Renal cortex interstitium (tissue), 15 donors: ENCODE data around the gene ACOT9. TPM values are rescaled to one million over a fixed set of nuclear protein-coding genes. Genes with fewer than 3 reads are reported as not detected.

ENCODE experiments used
- DNase-seq, 11 donors: peaks; one replicate each; pipeline ENCODE4 v3.0.0-alpha.2; 2013; ENCODE audit warnings: low read depth in 9 of 11, low spot score in 4 of 11; ENCODE audit errors: extremely low read depth in 1 of 11
- long read RNA-seq, 16 experiments: transcript quantifications; one replicate each; lab custom pipeline, GENCODE V29; 2026
- polyA plus RNA-seq, 3 donors: library from polyadenylated mRNA; unstranded; fragments of 120-200 nt; gene quantifications; one replicate each; pipeline ENCODE4 v1.2.1, GENCODE V29; 2013; ENCODE audit not compliant: insufficient read length in 3 of 3

ACOT9 gene
- polyA plus RNA-seq = 10 to 100 TPM; 30.3 to 46.6 (median 37.2) TPM
- long read RNA-seq, donor 1, partial matches to known transcripts = 0 of 5 reads
- long read RNA-seq, donor 1, other reads (novel, unspliced or antisense) = 0 of 5 reads
- long read RNA-seq, donor 2, partial matches to known transcripts = 28 of 31 reads
- long read RNA-seq, donor 2, other reads (novel, unspliced or antisense) = 0 of 31 reads
- long read RNA-seq, donor 3, transcript ACOT9-201 (15 exons, 1,675 nt) = major isoform, 5 of 8 reads
- long read RNA-seq, donor 3, partial matches to known transcripts = 0 of 8 reads
- long read RNA-seq, donor 3, other reads (novel, unspliced or antisense) = 0 of 8 reads
- long read RNA-seq, donor 4, partial matches to known transcripts = 0 of 6 reads
- long read RNA-seq, donor 4, other reads (novel, unspliced or antisense) = 0 of 6 reads
- long read RNA-seq, donor 5, transcript ACOT9-201 (15 exons, 1,675 nt) = major isoform, 5 of 11 reads
- long read RNA-seq, donor 5, transcript ACOT9-203 (6 exons, 1,295 nt) = major isoform, 5 of 11 reads
- long read RNA-seq, donor 5, partial matches to known transcripts = 0 of 11 reads
- long read RNA-seq, donor 5, other reads (novel, unspliced or antisense) = 0 of 11 reads
- long read RNA-seq, donor 6, transcript ACOT9-201 (15 exons, 1,675 nt) = major isoform, 8 of 13 reads
- long read RNA-seq, donor 6, partial matches to known transcripts = 0 of 13 reads
- long read RNA-seq, donor 6, other reads (novel, unspliced or antisense) = 0 of 13 reads
- long read RNA-seq, donor 7, partial matches to known transcripts = 0 of 6 reads
- long read RNA-seq, donor 7, other reads (novel, unspliced or antisense) = 0 of 6 reads
- long read RNA-seq, donor 8, transcript ACOT9-203 (6 exons, 1,295 nt) = major isoform, 5 of 12 reads
- long read RNA-seq, donor 8, partial matches to known transcripts = 0 of 12 reads
- long read RNA-seq, donor 8, other reads (novel, unspliced or antisense) = 0 of 12 reads
- long read RNA-seq, donor 9, partial matches to known transcripts = 0 of 4 reads
- long read RNA-seq, donor 9, other reads (novel, unspliced or antisense) = 0 of 4 reads
- long read RNA-seq, donor 10, partial matches to known transcripts = 0 of 4 reads
- long read RNA-seq, donor 10, other reads (novel, unspliced or antisense) = 0 of 4 reads
- long read RNA-seq, donor 11, partial matches to known transcripts = 0 of 3 reads
- long read RNA-seq, donor 11, other reads (novel, unspliced or antisense) = 0 of 3 reads
- long read RNA-seq, donor 12, partial matches to known transcripts = 0 of 3 reads
- long read RNA-seq, donor 12, other reads (novel, unspliced or antisense) = 0 of 3 reads
- long read RNA-seq, donor 13, transcript ACOT9-201 (15 exons, 1,675 nt) = major isoform, 7 of 11 reads
- long read RNA-seq, donor 13, partial matches to known transcripts = 0 of 11 reads
- long read RNA-seq, donor 13, other reads (novel, unspliced or antisense) = 0 of 11 reads
- long read RNA-seq, donor 14, partial matches to known transcripts = 313 of 333 reads
- long read RNA-seq, donor 14, other reads (novel, unspliced or antisense) = 15 of 333 reads
- long read RNA-seq, donor 15, partial matches to known transcripts = 0 of 4 reads
- long read RNA-seq, donor 15, other reads (novel, unspliced or antisense) = 0 of 4 reads
- long read RNA-seq, donor 16, transcript ACOT9-201 (15 exons, 1,675 nt) = major isoform, 9 of 17 reads
- long read RNA-seq, donor 16, partial matches to known transcripts = 0 of 17 reads
- long read RNA-seq, donor 16, other reads (novel, unspliced or antisense) = 0 of 17 reads

- peak; percentile 58 to 86 (median 78) for DNase-seq
These were observed at the start of gene ACOT9 for GRCh38 chrX:23742697-23743622. ACOT9 (minus strand) TSS chrX:23743276; CDS start chrX:23743144, 132 bp downstream.

- no peak for DNase-seq
These were observed 47.0 kb upstream of the ACOT9 start for GRCh38 chrX:23790155-23790497.

GRCh38 chrX:23789386-23790154, 46.5 kb upstream of the ACOT9 start:
- DNase-seq = no peak

- no peak for DNase-seq
These were observed 45.9 kb upstream of the ACOT9 start for GRCh38 chrX:23788946-23789345.

- no peak for DNase-seq
These were observed 45.4 kb upstream of the ACOT9 start for GRCh38 chrX:23788521-23788920.

- DNase-seq = no peak
These were observed 44.7 kb upstream of the ACOT9 start for GRCh38 chrX:23787745-23788118.

- no peak for DNase-seq
These were observed 43.3 kb upstream of the ACOT9 start for GRCh38 chrX:23786268-23786815.

- DNase-seq = no peak
These were observed 42.5 kb upstream of the ACOT9 start for GRCh38 chrX:23785580-23785979.

GRCh38 chrX:23784470-23785331, 41.6 kb upstream of the ACOT9 start:
- DNase-seq = no peak

- DNase-seq = no peak
These were observed 40.8 kb upstream of the ACOT9 start for GRCh38 chrX:23783589-23784469.

GRCh38 chrX:23782863-23783588, 40.0 kb upstream of the ACOT9 start, which contains the start of gene SAT1:
SAT1 (plus strand) TSS chrX:23783173; CDS start chrX:23783352, 179 bp downstream.
- peak; percentile 63 to 92 (median 86) for DNase-seq

GRCh38 chrX:23782455-23782854, 39.4 kb upstream of the ACOT9 start:
- no peak for DNase-seq

- no peak for DNase-seq
These were observed 35.9 kb upstream of the ACOT9 start for GRCh38 chrX:23779025-23779424.

GRCh38 chrX:23776363-23776762, 33.3 kb upstream of the ACOT9 start:
- no peak for DNase-seq
